KBM-7 (cell line): Measurements from ENCODE around the gene TBC1D22A.
A peak's percentile ranks its signal among the peaks of the same experiment; 100 is the strongest.

Source experiments
- DNase-seq: peaks from one replicate; pipeline ENCODE4 v3.0.0-alpha.2; 2015
- in situ Hi-C: fragments of 300-500 bp; cut with MboI; formaldehyde crosslinking; loops from 2 replicates; pipeline ENCODE4 v1.14.3; 2020; ENCODE audit warnings: low sequenced_read_pairs, low pct_unique_long_range_greater_than_20kb, mixed read lengths

Gene TBC1D22A

DNA sequence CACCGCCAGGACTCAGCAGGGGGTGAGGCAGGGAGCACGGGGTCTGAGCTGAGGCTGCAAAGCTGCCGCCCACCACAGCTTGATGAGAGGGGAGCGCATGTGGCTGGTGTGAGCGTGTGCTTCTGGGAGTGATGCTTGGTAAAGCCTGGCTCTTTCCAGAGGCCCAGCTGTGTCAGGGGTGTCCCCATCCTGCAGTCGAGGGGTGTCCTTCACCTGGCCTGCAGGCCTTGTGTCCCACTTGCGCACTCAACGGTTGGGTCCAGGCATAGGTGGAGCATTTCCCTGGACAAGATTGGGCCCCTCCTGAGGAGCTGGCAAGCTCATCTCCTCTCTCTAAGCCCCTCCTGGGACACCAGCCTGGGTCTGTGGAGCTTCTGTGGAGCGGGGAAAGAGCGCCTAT lies 273.9 kb downstream of the TBC1D22A start:
- in situ Hi-C loops = no loop called here

DNA sequence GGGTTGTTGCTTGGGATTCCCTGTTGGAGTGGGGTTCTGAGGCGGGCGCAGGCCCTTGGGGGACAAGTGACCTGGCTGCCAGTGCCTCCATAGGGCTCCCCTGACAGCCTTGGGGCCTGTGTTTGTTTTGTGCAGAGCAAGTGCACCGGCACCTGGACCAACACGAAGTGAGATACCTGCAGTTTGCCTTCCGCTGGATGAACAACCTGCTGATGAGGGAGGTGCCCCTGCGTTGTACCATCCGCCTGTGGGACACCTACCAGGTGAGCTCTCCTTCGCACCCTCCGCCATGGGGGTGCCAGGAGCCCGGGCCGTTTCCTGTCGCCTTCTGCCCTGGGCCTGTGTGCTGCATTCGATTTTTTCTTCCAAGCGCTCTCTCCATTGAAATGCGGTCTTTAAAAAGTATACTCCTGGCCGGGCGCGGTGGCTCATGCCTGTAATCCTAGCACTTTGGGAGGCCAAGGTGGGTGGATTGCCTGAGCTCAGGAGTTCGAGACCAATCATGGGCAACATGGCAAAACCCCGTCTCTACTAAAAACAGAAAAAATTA lies 274.6 kb downstream of the TBC1D22A start:
- in situ Hi-C loops = no loop called here

More for the DNA sequence above, 273.9 kb downstream of the TBC1D22A start:
- DNase-seq = no peak

DNA sequence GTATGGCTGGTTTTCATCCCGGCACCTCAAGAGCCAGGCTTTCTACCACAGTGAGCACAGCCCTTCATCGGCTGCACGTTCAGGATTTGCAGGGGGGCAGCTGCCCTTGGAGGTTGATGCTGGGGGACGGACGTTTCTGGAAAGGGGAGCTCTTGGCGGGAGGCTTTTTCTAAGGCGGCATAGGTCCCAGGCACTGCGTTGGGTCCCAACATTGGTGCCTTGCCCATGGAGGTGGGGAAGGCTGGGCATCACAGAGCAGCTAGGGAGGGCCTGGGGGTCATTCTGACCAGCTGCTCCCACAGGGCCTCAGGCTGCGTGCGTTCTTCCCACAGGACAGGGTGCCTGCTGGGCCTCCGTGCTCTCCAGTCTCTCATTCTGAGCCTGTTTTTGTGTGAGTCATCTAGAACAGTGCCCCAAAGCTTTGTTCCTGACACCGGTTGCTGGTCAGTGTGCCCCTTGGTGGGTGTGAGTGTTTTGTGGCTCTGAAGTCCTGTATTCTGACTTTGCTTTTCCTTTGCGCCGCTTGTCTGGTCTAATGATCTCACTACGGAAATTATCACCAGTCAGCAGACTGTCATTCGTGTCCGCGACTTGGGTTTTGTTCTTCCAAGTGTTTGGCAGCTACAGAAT lies 275.9 kb downstream of the TBC1D22A start:
- DNase-seq = no peak
- in situ Hi-C loops = no loop called here

More for the DNA sequence above, 274.6 kb downstream of the TBC1D22A start:
- no peak for DNase-seq

DNA sequence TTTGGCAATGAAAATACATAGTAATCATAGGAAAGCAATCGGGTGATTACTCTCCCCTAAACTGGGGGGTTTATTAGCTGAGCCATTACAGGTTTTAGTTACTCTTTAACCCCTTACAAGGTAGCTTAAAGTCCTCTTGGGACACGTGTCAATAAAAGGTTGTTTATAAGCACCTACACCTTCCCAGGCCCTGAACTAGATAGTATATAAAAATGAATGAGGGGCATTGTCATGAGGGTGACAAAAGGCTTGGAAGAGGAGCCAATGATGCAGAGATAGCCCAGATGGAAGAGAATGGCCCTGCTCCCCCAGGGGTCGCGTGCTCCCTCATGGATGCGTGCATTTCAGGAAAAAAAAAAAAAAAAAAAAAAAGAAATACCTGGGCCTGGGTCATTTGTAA lies 276.9 kb downstream of the TBC1D22A start:
- DNase-seq = no peak
- in situ Hi-C loops = no loop called here

DNA sequence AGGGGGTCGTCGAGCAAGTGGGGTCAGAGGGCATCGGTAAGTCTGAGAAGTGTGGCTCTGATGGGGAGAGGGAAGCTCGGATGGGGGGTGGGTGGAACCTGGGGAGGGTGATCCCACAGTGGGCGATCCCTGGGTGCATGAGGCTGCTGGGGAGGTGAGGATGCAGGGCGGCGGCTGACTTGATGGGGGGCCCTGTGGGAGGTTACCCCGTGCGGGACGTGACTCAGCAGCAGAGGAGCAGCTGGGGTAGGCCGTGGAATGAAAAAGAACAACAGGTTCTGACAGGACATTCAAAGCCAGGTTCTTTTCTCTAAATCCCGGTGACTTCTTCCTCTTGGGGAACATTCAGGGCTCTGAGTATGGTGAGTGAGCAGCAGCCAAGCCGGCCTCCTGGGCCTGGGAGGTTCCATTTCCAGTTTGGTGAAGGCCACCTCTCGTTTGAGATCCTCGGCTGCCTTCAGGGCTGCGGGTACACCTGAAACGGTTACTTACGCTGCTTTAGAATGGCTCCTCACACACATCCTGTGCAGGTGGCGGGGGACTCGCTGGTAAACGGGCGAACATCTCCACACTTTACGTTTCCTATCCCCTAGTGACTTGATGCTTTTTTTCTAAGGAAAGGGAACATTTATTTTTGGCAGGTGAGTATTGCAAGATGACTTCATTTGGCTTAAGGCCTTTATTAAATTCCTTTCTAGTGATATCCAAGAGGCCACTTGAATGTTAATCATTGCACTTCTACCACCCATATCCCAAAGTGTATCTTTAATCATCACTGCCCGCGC lies 278.2 kb downstream of the TBC1D22A start:
- no peak for DNase-seq
- in situ Hi-C loops = no loop called here

DNA sequence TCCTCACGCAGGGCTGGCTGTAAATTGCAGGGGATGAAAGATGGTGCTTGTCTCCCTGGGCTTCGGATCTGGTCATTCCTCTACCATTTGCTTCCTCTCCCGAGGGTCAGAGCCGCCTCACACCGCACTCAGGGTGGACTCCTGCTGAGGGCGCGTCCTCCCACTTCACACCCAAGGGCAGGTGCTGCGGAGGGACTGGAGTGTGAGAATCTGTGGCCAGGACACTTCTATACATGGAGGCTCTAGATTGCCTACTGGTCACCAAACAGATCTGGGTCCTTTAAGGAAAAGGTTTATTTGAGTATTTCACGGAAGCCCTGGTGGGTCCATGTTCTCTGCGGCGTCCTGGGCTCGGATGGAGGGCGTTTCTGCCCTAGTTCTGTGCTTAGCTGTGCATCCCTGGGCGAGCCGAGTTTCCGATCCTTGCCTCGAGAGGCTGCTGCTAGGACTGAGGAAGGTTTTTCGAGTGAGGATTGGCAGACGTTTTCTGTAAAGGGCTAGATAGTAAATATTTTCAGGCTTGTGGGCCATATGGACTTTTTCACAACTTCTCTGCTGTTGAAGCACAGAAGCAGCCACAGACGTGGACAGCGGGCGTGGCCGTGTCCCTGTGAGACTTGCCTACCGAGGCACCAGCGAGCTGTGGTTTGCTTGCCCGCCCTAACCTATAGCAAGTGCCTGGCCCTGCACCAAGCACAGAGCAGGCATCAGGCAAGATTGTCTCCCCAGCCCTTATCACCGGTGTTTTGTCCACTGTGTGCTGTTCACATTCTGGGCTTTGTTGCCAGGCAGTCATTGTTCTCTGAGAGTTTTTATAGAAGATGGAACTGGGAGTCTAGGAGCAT lies 279.0 kb downstream of the TBC1D22A start:
- in situ Hi-C loops = no loop called here

DNA sequence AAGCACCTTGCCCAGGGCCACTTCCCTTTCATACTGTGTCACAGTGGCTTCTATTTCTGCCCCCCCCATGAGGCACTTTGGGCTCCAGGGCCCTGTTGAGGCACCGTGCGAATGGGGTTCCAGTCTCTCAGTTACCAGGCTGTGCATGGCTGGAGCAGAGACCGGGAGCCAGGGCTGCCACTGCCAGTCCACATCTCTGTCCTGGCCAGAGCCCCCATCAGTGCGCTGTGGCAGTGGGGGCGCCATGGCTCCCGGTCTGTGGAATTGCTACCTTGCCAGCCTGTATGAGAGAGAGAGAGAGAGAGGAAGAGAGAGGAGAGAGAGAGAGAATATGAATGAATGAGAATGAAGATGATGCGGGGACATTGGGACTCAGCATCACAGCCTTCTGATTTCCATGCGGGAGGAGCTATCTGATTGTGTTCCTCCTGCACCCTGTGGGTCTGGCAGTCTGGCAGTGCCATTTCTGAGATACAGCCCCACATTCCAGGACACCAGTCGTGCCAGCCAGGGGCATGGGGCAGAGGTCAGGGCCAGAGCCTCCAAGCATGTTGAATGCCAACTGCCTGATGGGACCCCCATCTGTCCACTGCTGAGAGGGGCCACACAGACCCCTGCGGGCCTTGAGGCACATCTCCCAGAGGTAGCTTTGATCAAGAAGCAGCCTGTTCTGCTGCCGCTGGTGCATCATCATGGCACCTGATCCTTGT lies 279.8 kb downstream of the TBC1D22A start:
- no peak for DNase-seq
- in situ Hi-C loops = no loop called here

More for the DNA sequence above, 279.0 kb downstream of the TBC1D22A start:
- DNase-seq = no peak

DNA sequence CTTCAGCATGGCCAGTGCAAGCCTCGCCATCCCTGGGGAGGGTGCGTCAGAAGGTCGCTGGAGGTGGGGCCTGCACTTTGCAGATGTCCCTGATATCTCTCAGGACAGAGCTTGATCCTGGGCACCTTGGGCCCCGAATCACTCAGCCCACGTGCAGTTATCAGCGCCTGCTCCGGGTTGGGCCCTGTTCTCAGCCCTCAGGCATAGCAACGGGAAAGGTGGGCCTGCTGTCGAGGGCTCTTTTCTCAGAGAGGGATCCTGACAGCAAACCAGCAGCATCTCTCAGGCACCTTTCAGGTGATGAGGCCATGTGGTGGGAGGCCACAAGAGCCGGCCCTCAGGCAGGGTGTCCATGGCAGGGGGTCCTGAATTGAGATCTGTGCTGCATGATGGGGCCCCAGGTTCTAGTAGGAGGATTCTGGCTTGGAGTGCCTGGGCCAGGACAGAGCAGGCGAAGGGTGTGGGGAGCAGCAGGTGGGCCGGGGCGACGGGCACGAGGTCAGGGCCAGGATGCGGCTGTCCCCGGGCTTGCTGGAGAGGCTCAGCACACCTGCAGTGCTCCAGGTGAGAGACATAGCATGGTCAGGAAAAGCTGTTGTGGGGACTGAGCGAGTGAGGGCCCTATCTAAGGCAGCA lies 280.5 kb downstream of the TBC1D22A start:
- DNase-seq = no peak
- in situ Hi-C loops = no loop called here

DNA sequence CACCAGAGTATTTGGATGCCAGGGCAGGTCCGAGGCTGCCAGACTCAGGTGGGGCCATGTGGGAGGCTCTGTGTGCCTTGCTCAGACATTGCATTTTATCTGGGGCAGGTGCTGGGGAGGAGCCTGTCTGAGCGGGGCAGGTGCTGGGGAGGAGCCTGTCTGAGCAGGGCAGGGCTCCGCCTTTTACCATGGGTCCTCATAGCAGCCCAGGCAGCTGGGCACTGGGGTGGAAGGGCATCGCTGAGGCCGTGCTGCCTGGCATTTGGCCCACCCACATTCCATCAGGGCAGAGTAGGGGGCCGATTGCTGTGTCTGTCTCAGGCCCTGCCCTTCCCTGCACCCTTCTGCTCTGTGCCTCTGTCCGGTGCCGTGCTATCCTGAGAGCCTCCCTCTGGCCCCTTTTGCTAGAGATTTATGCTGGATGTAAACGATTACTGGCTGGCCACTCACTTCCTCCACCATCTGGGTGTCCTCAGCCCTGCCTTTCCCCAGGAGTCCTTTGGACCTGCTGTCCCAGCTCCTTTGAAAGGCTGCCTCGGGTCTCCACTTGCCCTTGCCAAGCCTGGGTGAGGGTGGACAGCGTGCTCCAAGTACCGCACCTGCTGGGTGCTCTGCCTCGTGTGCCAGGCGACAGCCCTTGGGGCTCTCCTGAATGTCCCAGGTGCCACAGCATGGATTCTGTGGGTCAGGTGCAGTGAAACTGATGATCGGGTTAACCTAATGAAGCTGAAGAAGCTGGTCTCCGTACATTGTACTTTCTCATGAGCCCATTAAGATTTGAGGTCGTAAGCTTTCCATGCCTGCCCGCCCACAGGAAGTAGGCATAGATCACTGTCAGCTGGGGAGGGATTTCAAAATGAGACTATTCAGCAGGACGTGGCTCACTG lies 281.6 kb downstream of the TBC1D22A start:
- peak; percentile 25 for DNase-seq
- in situ Hi-C loops = no loop called here

DNA sequence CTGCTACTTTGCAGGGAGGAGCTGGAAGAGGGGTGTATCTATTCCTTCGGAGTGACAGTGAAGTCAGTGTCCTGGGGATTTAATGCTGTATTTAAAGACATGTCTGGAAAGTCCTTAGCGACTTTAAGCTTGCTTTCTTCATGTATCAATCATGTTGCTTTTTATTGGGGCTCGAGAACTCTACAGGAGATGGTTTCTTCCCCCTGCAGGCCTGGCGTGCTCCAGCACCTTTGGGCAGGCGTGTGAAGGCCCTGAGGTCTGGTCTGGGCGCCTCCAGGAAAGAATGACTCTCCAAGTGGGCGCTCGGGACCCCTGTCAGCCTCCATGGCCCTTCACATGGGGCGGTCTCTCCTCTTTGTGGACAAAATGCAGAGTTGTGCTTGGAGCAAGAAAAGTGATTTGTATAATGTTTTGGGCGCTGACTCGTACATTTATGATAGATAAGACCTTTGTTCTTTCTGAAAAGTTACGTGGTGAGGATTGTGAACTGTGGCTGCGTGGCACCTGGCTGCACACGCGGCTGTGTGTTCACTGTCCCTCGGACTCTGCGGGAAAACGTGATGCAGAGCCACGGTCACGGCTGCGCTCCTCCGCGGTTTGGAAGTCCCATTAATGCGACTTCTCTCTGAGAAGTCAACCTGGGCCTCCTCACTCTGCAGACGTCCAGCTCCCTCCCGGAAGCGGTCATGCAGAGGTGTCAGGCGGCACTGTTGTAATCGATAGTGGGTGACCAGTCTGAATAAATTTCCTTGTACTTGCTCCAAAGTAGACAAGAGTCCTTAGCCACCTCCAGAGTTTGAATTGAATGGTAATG lies 282.5 kb downstream of the TBC1D22A start:
- no peak for DNase-seq

DNA sequence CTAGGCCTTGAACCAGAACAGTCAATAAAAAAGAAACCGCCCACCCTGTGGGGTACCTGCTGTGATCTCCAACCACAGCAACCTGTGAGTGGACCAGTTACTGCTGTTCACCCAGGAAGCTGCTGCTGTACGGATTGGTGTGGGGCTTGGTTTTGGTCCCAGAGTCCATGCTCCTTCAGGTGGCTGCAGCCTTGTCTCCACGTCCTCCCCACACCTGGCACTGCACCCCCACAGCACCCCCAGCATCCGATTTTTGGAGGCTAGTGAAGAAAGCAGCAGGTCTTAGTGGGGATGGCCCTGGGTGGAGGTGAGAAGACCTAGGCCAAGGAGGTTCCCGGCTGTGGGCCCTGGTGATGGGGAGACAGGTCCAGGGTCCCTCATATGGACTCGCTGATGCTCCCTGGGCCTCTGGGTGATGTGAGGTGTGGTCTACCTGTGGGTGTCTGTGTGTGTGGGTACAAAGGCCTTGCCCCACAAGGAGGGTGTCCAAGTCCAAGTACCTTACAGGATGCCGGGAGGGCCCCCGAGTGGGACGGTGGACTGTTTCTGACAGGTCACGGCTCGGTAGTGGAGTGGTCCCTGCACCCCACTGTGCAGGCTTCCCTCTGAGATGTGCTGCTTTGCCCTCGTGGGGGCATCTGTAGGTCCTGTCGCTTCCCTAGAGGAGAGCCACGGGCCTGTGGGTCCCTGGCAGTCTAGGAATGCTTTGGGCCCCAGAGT lies 283.4 kb downstream of the TBC1D22A start:
- DNase-seq = no peak
- in situ Hi-C loops = no loop called here

More for the DNA sequence above, 282.5 kb downstream of the TBC1D22A start:
- in situ Hi-C loops = no loop called here

DNA sequence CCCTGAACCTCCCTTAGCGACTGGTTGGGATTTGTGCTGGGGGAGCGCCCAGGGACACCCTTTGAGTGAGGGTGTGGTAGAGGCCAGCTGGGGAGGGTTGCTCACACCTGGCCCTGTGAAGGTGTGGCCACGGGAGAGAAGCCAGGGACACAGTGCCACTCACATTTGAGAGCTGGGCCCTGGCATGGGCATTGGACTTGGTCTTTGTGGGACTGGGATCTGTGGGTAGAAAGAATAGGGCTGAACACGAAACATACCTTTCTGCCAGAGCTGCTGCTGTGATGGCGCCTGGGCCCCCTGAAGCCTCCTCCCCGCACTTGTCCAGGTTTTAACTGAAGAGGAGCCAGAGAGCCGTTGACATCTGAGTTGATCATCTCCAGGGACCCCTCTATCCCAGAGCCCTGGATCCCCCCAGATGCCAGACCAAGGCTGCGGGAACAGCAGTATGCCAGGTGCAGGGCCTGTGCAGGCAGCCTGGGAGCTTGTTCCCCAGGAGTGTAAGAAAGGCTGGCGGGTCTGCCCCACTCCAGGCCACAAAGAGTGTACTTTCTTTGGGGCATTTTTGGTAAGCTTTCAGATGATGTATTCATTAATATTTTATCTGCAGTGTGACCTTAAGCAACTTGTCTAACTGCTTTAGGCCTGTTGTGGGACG lies 284.1 kb downstream of the TBC1D22A start:
- in situ Hi-C loops = no loop called here
- no peak for DNase-seq

DNA sequence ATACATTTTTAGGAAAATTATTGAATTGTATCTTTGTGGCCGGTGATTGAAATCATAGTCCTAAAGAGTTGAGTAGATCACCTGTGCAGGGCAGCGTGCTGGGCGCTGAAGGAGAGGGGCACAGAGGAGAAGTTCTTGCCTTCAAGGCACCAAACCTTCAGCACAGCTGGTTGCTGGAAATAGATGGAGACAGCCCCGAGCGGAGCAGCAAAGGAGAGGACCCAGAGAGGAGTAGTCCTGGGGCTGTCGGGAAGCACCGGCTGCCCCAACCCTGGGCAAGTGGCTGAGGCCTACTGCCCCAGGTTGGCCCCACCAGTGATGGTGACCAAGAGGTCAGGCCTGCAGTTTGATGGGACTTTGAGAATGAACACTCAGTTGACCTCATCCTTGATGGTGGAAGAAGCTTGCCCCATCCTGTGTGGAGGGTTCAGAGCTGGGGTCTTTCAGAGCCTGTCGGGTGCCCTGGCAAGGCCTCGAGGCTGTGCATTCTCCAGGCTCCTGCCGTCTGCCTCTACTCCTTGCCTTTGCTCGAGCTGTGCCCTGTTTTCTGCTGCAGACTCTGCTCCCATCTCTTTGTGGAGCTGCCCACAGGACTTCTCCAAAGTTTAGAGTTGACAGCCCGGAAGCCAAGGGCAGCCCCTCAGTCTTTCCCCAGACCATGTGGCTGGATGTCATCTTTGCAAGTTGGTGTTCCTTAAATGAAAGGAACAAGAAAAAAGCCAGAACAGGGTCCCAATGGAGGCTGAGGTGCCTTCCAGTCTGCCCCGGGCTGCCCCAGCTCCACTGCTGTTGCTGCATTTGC lies 285.1 kb downstream of the TBC1D22A start:
- no peak for DNase-seq
- in situ Hi-C loops = no loop called here

DNA sequence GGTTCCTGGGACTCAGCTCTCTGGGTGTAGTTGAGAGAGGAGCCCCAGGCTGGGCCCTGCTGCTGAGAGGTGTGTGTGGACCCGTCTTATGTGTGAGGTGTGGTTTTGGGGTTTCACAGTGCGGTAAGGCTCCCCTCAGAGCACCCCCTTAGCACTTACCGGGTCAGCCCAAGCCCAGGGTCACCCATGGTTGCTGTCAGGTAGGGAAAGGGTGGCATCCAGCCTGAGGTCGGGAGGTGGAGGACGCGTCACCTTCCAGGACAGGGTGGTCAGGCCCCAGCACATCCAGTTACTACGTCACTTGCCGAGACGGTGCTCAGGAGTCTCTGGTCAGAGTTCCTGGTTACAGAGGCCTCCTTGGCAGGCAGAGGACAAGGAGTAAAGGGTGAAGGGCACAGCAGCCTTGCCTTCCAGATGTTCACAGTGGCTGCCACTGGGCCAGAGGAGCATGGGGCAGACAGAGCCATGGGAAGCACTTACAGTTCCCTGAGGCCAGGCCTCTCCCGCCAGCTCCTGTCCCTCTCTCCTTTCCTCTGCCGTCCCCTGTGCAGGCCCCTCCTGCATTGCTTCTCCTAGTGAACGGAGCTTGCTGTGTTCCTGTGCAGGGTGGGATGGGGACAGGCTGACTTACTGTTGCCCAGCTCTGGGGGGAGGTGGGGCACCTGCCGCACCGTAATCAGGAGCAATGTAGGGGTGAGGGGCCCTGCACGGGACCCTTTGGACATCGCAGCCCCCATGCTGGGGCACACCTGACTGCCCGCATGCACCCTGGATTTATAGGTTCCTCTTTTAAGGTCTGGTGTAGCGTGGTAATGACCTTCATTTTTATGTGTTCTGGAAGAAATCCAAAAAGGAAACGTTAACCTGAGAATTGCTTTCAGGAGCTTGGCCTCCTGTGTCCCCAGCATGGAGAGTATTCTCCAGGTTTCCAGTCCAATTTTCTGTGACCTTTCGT lies 285.9 kb downstream of the TBC1D22A start:
- in situ Hi-C loops = no loop called here
- DNase-seq = no peak
